Measurements from ENCODE around the gene C1orf122. TPM values are rescaled to one million over a fixed set of nuclear protein-coding genes. Genes with fewer than 3 reads are reported as not detected.
A peak's percentile ranks its signal among the peaks of the same experiment; 100 is the strongest.

Gene C1orf122
- total and polyA plus RNA-seq, 2 of the 13 experiments (the other 11 are each of a cell fraction or from before 2014, with no cell fraction given): 18.7 to 40.6 TPM

DNA sequence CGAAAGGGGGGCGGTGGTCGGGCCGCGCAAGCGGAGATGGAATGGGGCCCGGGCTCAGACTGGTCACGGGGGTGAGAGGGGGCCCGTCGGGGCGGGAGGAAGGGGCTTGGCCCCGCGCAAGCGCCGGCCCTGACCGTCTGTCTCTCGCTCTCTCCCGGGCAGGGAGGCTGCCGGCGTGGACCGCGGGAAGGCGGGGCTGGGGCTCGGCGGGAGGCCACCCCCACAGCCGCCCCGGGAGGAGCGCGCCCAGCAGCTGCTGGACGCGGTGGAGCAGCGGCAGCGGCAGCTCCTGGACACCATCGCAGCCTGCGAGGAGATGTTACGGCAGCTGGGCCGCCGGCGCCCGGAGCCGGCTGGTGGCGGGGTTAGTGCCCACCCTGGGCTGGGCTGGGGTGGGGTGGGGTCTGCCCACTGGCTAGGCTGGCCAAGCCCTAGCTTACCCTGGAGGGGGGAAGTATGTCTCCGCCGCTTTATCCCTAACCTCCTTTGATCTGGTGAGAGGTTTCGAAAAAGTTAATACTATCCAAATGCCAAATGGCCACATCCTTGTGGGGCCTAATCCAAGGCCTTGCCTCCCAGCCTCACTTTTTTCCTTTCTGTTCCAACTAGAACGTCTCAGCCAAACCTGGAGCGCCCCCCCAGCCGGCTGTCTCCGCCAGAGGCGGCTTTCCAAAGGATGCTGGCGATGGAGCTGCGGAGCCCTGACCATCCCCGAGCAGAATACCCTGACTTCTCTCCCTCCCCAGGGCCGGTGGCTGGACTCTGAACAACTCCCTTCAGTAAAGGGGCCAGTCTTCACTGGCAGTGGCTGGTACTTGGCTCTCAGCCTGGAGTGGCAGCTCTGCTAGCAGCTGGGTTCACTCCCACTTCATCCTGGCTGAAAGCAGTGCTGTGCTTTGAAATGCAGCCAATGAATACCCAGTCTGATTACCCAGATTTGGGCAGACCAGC, 1.1 kb downstream of the C1orf122 start (continued):
- TF ChIP-seq, protein P1, sequence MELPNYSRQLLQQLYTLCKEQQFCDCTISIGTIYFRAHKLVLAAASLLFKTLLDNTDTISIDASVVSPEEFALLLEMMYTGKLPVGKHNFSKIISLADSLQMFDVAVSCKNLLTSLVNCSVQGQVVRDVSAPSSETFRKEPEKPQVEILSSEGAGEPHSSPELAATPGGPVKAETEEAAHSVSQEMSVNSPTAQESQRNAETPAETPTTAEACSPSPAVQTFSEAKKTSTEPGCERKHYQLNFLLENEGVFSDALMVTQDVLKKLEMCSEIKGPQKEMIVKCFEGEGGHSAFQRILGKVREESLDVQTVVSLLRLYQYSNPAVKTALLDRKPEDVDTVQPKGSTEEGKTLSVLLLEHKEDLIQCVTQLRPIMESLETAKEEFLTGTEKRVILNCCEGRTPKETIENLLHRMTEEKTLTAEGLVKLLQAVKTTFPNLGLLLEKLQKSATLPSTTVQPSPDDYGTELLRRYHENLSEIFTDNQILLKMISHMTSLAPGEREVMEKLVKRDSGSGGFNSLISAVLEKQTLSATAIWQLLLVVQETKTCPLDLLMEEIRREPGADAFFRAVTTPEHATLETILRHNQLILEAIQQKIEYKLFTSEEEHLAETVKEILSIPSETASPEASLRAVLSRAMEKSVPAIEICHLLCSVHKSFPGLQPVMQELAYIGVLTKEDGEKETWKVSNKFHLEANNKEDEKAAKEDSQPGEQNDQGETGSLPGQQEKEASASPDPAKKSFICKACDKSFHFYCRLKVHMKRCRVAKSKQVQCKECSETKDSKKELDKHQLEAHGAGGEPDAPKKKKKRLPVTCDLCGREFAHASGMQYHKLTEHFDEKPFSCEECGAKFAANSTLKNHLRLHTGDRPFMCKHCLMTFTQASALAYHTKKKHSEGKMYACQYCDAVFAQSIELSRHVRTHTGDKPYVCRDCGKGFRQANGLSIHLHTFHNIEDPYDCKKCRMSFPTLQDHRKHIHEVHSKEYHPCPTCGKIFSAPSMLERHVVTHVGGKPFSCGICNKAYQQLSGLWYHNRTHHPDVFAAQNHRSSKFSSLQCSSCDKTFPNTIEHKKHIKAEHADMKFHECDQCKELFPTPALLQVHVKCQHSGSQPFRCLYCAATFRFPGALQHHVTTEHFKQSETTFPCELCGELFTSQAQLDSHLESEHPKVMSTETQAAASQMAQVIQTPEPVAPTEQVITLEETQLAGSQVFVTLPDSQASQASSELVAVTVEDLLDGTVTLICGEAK (IDR thresholded peaks at IDR 0.05): no peak
- TF ChIP-seq, protein P1 (CRISPR knock-in tag; IDR thresholded peaks at IDR 0.05): no peak
- TF ChIP-seq, protein P2, sequence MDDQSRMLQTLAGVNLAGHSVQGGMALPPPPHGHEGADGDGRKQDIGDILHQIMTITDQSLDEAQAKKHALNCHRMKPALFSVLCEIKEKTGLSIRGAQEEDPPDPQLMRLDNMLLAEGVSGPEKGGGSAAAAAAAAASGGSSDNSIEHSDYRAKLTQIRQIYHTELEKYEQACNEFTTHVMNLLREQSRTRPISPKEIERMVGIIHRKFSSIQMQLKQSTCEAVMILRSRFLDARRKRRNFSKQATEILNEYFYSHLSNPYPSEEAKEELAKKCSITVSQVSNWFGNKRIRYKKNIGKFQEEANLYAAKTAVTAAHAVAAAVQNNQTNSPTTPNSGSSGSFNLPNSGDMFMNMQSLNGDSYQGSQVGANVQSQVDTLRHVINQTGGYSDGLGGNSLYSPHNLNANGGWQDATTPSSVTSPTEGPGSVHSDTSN (CRISPR knock-in tag; IDR thresholded peaks at IDR 0.05; ENCODE audit: borderline replicate concordance): no peak
- no peak for TF ChIP-seq HNRNPLL (IDR thresholded peaks at IDR 0.05; ENCODE audit: low read depth, low read length, poor library complexity, severe bottlenecking)
- TF ChIP-seq, protein P3, sequence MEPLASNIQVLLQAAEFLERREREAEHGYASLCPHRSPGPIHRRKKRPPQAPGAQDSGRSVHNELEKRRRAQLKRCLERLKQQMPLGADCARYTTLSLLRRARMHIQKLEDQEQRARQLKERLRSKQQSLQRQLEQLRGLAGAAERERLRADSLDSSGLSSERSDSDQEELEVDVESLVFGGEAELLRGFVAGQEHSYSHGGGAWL (CRISPR knock-in tag; IDR thresholded peaks at IDR 0.05): 0 out of 2 replicates have a peak, but pooled peaks have one; percentile 25
